Suppressor macrophage (primary cell): ENCODE data around the gene GJA10.

Experiments used
- DNase-seq, 4 experiments: peaks; one replicate each; pipeline ENCODE4 v3.0.0-alpha.2; 2020 to 2022

The GJA10 gene

GRCh38 chr6:89917801-89918366, 23.6 kb downstream of the GJA10 start:
- DNase-seq, result no peak

DNA sequence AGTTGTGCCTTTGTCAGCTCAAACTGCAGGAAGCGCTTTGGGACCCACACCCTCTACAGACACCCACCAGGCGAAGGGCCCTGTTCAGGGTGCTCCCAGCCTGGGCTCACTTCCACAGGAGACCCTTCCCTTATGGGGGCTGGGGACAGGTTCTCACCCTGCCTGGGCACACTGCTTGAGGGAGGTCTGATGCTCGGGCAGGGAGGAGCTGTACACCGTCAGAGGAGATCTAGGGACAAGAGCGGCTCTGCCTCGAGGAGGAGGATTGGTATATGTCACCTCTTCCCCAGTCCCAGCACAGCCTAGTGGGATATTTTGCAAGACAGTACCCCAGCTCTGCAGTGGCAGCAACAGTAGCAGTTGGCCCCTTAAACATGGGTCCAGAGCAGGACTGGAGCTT, 26.9 kb downstream of the GJA10 start:
- DNase-seq, result no peak

DNA sequence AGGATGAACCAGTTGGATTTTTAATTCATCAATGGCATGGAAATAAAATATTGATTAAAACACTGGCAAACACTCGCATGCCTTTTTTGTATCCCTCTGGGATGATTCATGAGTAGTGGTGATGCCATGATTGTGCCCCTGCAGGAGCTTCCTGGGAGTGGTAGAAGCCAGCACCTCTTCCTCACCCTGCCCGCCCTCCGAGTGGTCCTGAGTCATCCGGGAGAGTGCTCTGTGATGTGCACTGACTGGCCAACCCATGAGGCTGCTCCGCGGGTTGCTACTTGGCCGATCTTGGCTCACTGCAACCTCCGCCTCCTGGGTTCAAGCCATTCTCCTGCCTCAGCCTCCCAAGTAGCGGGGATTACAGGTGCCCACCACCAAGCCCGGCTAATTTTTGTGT, 27.4 kb downstream of the GJA10 start:
- DNase-seq, result no peak

GRCh38 chr6:89924231-89924630, 30.0 kb downstream of the GJA10 start:
- no peak for DNase-seq

DNA sequence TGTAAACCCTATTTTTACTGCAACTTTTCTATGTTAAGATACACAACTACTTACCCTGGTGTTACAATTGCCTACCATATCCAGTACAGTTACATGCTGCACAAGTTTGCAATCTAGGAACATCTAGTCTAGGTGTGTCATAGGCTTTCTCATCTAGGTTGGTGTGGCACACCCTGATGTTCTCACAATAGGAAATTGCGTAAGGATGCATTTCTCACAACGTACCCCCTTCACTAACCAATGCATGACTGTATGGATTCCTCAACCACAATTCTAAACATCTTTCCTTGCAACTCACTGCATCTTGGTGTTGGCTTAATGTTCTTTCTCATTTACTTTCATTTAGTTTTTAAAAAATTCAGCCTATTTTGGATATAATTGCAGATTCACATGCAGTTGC, 31.6 kb downstream of the GJA10 start:
- DNase-seq, result no peak

DNA sequence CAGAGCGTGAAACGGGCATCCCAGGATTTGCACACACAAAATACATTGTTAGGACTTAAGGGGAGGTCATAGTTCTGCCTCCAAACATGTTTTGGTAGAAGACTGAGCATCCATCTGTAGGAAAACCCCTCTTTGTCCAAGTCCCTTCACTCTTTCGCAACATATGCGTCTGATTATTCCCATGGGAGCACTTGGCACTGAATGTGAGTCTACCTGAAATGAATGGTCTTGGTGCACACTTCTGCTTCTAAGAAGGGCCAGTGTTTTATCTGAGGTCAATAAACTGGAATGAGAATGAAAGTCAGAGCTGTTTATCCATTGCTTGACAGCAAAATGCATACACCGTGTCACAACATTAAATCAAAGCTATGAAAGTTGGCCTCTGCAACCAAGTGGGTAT, 33.0 kb downstream of the GJA10 start:
- no peak for DNase-seq

- DNase-seq, result peak; percentile 73 to 87 (median 82)
Observed at GRCh38 chr6:89927791-89928550, 33.7 kb downstream of the GJA10 start.

DNA sequence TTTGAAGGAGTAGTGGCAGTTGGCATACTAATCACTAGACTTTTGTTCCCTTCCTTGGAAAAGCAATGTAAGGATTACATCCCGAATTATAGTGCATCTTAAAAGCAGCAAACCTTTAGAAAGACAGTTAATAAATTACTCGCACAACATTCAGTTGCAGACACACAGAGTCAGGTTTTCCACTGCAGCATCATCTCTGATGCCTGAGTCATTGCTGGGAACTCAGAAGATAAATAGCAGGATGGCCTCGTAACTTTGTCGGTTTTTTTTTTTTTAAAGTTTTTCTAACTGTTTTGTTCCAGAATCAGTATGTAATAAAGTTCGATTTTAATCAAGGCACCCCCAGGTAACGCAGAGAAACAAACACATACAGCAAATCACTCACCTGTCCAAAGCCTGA, 34.3 kb downstream of the GJA10 start:
- DNase-seq, result peak in 1 of 4 experiments; percentile 10

- no peak for DNase-seq
Observed at GRCh38 chr6:89930789-89931188, 36.5 kb downstream of the GJA10 start.

GRCh38 chr6:89932245-89932802, 38.1 kb downstream of the GJA10 start:
- no peak for DNase-seq

DNA sequence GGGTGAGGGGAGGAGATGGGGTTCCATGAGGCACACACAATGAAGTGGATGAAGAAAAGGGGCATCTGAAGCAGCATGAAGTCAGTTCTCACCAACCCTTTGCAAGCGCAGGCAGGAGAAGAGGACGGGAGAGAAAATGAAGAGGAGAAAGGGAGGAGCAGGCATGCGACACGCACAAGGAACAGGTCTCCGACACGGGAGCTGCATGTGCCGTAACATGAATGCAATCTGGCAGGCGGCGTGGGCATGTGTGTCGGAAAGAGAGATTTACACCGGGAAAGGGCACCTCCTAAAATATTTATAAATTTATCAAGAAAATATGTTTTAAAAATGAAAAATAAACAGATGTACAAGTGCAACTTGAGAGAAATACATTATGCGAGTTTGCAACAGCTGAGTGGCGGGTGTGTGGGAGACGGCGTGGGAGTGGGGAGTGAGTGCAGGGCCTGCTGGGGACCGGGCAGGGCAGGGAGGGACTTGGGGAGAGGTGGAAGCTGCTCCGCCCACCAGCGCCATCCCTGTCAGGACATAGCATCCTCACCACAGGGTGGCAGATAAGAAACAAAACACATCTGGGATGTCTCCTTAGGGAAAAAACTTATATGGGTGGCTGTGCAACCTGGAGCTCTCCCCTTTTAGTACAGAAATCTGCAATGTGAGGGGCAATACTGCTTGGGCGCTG, 40.6 kb downstream of the GJA10 start:
- no peak for DNase-seq

- no peak for DNase-seq
Observed at GRCh38 chr6:89936177-89936576, 41.9 kb downstream of the GJA10 start.

DNA sequence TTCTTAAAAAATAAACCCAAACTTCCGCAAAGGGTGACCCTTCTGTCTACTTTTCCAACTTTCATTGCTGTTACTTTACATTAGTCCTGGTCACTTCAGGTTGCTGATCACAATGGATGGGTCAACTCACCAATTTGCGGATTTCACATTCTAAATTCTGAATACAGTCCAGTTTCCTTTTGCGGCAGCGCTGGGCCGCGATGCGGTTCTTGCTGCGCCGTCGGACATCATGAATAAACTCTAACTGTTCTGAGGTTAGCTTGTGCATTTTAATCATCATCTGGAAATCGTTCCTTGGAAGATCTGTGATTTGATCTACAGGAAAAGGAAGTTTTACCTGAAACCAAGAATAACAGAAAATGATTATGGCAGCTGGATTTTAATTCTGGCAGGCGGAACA, 43.7 kb downstream of the GJA10 start:
- DNase-seq, result no peak

- DNase-seq, result no peak
Observed at GRCh38 chr6:89939144-89939543, 44.9 kb downstream of the GJA10 start.

DNA sequence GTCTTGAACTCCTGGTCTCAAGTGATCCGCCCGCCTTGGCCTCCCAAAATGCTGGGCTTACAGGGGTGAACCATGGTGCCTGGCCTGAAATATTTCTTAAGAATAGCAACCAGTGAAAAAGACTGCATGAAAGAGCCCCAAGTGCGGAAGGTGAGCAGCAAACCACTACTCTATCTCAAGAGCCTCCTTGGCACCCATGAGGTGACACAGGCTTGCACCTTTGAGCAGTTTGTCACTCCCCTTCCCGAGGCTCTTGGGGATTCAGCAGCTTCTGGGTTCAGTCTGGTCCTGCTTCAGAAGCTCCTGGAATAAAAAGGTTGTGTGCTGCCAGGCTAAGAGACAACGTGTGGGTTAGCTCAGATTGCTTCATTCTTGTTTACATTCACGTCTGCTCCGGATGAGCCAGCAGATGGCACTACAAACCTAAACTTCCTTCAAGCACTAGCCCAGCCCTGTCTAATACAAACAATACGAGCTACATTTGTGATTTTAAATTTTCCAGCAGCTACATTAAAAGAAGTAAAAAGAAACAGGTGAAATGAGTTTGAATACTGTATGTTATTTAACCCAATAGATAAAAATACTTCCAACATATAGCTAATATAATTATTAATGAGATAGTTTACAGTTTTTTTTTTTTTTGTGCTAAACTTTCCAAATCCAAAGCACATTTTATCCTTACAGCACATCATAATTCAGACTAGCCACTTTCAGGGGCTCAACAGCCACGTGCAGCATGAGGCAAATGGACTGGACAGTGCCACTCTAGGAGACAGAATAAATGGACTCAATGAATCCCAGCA, 46.2 kb downstream of the GJA10 start:
- peak; percentile 79 to 87 (median 82) for DNase-seq

GRCh38 chr6:89941031-89941762, 46.9 kb downstream of the GJA10 start:
- no peak for DNase-seq

GRCh38 chr6:89941763-89942497, 47.7 kb downstream of the GJA10 start:
- DNase-seq, result no peak

GRCh38 chr6:89942601-89943000, 48.3 kb downstream of the GJA10 start:
- DNase-seq, result no peak

DNA sequence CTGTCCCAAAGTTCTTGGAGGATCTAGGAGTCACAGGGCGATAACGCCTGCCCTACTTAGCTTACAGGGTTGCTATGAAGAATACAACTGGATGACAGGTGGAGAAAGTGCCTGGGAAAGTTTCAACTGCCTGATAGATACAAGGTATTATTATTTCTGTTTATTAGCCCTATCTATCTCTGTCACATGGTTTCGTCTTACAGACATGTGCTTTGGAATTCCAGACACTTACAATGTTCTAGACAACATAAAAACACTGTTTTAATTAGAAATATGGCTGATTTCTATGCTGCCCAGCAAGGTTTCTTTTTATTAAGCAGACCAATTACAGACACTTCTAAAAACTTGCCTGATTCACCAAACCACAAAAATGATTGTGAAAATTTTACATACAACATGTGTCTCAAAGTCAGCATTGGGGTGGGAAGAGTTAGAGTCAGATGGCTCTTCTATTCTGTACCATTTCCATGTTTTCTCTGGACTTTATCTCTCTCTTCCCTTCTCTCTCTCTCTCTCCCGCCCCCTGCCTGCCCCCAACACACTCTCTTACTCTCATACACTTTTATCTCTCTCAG, 50.0 kb downstream of the GJA10 start:
- no peak for DNase-seq

DNA sequence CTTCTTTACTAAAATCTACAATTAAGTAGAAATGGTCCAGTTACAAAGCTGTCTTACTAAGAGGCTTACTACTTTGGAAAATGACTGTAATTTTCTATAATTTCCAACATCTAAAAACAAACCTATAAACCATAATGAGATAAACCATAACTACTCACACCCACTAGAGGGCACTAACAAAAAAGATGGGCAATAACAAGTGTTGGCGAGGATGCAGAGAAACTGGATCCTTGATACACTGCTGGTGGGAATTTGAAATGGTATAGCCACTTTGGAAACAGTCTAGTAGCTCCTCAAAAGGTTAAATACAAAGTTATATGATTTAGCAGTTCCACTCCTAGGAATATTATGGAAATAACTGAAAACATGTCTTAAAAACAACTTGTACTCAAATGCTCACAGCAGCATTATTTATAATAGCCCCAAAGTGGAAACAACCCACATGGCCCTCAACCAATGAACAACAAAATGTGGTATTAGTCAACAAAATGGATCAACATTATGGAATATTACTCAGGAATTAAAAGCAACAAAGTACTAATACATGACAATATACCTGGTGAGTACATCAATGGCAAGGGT, 50.6 kb downstream of the GJA10 start:
- DNase-seq, result peak in 3 of 4 experiments; percentile 15 to 68 (median 49)
